Activated CD4-positive, CD25-positive, alpha-beta regulatory T cell (primary cell): Measurements from ENCODE around the gene CDH3.
"Not testable (repeated sequence)": the region's sequence is repeated elsewhere in the genome, so short reads cannot be mapped to it uniquely, and the experiment has no call there.

Source experiments
- DNase-seq, 4 experiments: peaks; one replicate each; lab custom pipeline; 2025; lab: John Stamatoyannopoulos, UW

Gene CDH3

GRCh38 chr16:68704232-68704867, 59.2 kb downstream of the CDH3 start:
- peak in 3 of 4 experiments; percentile 10 to 62 (median 60) for DNase-seq

GRCh38 chr16:68707340-68708152, 62.4 kb downstream of the CDH3 start:
- DNase-seq = no peak

- no peak for DNase-seq
Observed at GRCh38 chr16:68710211-68710610, 65.1 kb downstream of the CDH3 start.

GRCh38 chr16:68711421-68712139, 66.5 kb downstream of the CDH3 start:
- DNase-seq = no peak

GRCh38 chr16:68713361-68713760, 68.3 kb downstream of the CDH3 start:
- no peak for DNase-seq

- no peak for DNase-seq
Observed at GRCh38 chr16:68715471-68715870, 70.4 kb downstream of the CDH3 start.

- DNase-seq = not testable (repeated sequence)
Observed at GRCh38 chr16:68716516-68716915, 71.4 kb downstream of the CDH3 start.

- DNase-seq = no peak
Observed at GRCh38 chr16:68717684-68718083, 72.6 kb downstream of the CDH3 start.

- no peak for DNase-seq
Observed at GRCh38 chr16:68718590-68718989, 73.5 kb downstream of the CDH3 start.

- DNase-seq = no peak
Observed at GRCh38 chr16:68719993-68720489, 74.9 kb downstream of the CDH3 start.

GRCh38 chr16:68722119-68723024, 77.3 kb downstream of the CDH3 start:
- no peak for DNase-seq

- DNase-seq = no peak
Observed at GRCh38 chr16:68724797-68725196, 79.7 kb downstream of the CDH3 start.

- no peak for DNase-seq
Observed at GRCh38 chr16:68728523-68728922, 83.4 kb downstream of the CDH3 start.

- DNase-seq = no peak
Observed at GRCh38 chr16:68731637-68732036, 86.5 kb downstream of the CDH3 start.

GRCh38 chr16:68732042-68732680, 87.1 kb downstream of the CDH3 start:
- no peak for DNase-seq

- no peak for DNase-seq
Observed at GRCh38 chr16:68732741-68733399, 87.8 kb downstream of the CDH3 start.

GRCh38 chr16:68733570-68733969, 88.5 kb downstream of the CDH3 start:
- no peak for DNase-seq

GRCh38 chr16:68734782-68735181, 89.7 kb downstream of the CDH3 start:
- no peak for DNase-seq

GRCh38 chr16:68736561-68736960, 91.5 kb downstream of the CDH3 start:
- no peak for DNase-seq

- DNase-seq = peak in 1 of 4 experiments; percentile 17
Observed at GRCh38 chr16:68737046-68737729, 92.1 kb downstream of the CDH3 start, which contains the start of gene CDH1. Gene CDH1 (plus strand): TSS chr16:68737292. CDS start chr16:68737416, 124 bp downstream.
